Endothelial cell of hepatic sinusoid (primary cell): Measurements from ENCODE around the gene PRR20B.
"Not testable (repeated sequence)": the region's sequence is repeated elsewhere in the genome, so short reads cannot be mapped to it uniquely, and the experiment has no call there.

Experiments used
- in situ Hi-C: cut with HindIII; loops from 2 replicates; pipeline ENCODE4 v1.10.0; 2017; ENCODE audit warnings: low sequenced_read_pairs

Gene PRR20B

DNA sequence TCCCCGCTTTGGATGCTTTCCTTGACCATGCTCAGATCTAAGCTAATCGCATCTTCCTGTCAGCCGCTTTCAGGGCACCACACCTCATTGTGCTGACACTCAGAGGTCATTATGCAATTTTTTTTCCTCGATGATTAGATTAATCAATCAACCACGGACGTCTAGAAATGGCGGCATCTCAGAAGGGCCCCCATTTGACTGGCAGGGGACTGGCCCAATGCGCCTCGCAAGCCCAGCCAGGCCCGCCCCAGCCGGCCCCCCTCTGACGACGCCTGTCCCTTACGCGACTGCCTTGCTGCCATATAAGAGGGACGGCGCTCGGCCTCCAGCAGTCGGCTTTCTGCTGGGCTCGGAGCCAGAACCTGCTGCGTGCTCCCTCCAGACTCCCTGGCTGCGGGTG is at the start of gene PRR20B:
Gene PRR20B, plus strand, starts transcription at position 301 of the 400 bp plus-strand sequence. CDS start 387 bp downstream, outside the sequence.
- in situ Hi-C loops, result not testable (repeated sequence)

- in situ Hi-C loops, result no loop called here
Observed at GRCh38 chr13:57114945-57115344, 32.3 kb upstream of the PRR20B start.

- in situ Hi-C loops, result no loop called here
Observed at GRCh38 chr13:57123681-57124080, 23.6 kb upstream of the PRR20B start.

DNA sequence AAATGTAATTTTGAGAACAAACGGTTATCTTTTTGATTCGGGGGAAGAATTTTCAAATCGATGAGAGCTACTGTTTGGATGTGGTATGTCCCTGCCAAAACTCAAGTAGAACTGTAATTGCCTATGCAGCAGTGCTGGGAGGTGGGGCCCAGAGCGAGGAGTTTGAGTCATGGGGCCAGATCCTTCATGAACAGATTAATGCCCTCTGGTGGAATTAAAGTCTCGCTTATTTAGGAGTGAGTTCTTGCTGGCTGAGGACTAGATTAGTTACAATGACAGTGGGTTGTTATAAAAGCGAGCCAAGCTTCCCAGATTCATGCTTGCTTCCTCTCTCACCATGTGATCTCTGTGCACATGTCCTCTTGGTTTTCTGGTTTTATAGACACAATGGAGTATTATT is 18.4 kb upstream of the PRR20B start:
- in situ Hi-C loops, result no loop called here

GRCh38 chr13:57136093-57136492 is 11.2 kb upstream of the PRR20B start:
- in situ Hi-C loops, result no loop called here

DNA sequence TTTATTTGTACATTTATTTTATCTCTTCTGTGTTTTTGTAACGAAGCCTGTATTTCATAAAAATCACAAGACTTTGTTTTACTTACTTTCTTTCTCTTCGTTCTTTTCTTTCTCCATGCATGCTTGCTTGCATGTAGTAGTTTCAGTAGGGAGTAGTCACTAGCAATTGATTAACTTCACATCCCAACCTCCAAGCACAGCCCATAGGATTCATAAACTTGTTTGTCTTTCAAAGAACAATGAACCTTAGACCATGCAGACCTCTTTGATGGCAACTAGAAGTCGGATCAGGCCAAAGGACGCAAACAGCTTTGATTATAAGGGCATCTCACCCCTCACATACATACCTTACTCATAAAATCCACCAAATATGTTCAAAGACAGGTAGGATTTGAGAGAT is 9.7 kb upstream of the PRR20B start:
- in situ Hi-C loops, result no loop called here

- in situ Hi-C loops, result no loop called here
Observed at GRCh38 chr13:57138988-57139387, 8.3 kb upstream of the PRR20B start.

- in situ Hi-C loops, result not testable (repeated sequence)
Observed at GRCh38 chr13:57139781-57140180, 7.5 kb upstream of the PRR20B start.

GRCh38 chr13:57140235-57140968 is 6.9 kb upstream of the PRR20B start, which contains the start of gene PRR20A:
Gene PRR20A (plus strand): TSS chr13:57140918. CDS start chr13:57141305, 387 bp downstream.
- in situ Hi-C loops, result not testable (repeated sequence)

- in situ Hi-C loops, result not testable (repeated sequence)
Observed at GRCh38 chr13:57148106-57148505, 818 bp downstream of the PRR20B start.

DNA sequence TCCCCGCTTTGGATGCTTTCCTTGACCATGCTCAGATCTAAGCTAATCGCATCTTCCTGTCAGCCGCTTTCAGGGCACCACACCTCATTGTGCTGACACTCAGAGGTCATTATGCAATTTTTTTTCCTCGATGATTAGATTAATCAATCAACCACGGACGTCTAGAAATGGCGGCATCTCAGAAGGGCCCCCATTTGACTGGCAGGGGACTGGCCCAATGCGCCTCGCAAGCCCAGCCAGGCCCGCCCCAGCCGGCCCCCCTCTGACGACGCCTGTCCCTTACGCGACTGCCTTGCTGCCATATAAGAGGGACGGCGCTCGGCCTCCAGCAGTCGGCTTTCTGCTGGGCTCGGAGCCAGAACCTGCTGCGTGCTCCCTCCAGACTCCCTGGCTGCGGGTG is 6.5 kb downstream of the PRR20B start, which contains the start of gene PRR20C:
Gene PRR20C, plus strand, starts transcription at position 301 of the 400 bp plus-strand sequence. CDS start 387 bp downstream, outside the sequence.
- in situ Hi-C loops, result not testable (repeated sequence)

GRCh38 chr13:57160332-57160731 is 13.0 kb downstream of the PRR20B start, which contains the start of gene PRR20D:
Gene PRR20D (plus strand): TSS chr13:57160632. CDS start chr13:57161019, 387 bp downstream.
- in situ Hi-C loops, result not testable (repeated sequence)

- in situ Hi-C loops, result not testable (repeated sequence)
Observed at GRCh38 chr13:57166897-57167296, 19.6 kb downstream of the PRR20B start, which contains the start of gene PRR20E. Gene PRR20E (plus strand): TSS chr13:57167197. CDS start chr13:57167584, 387 bp downstream.

DNA sequence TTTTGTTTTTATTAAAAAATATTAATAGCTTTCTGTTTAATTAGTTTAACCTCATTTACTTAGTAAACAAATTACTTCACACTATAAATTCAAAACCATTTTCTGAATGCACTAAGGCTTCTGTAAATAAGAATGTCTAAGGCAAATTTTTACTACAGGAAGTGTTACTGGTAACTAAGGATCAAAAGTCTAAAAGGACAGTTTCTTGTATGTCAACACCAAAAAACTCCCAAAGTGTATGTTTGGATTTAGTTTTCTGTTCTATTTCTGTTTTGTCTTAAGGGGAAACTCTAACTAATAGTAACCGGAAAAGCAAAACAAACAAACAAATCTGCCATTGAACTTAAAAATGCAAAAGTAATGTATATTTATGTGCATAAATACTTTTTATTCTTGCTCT is 44.4 kb downstream of the PRR20B start:
- in situ Hi-C loops, result no loop called here
